Muscle layer of colon (tissue), 2 donors: ENCODE measurements around the gene CRTC1.
A peak's percentile ranks its signal among the peaks of the same experiment; 100 is the strongest.

ENCODE experiments used
- H3K27ac ChIP-seq: one replicate; pipeline ENCODE4 v1.7.0; 2013; ENCODE audit warnings: low read depth, mild to moderate bottlenecking, low read length, moderate library complexity
- H3K27me3 ChIP-seq, 2 donors: one replicate each; pipeline ENCODE4 v1.7.0; 2013; ENCODE audit warnings: low read length in 2 of 2, mild to moderate bottlenecking in 2 of 2; ENCODE audit not compliant: insufficient read depth in 2 of 2, control insufficient read depth in 1 of 2
- H3K36me3 ChIP-seq: one replicate; pipeline ENCODE4 v1.7.0; 2013; ENCODE audit warnings: mild to moderate bottlenecking, low read length; ENCODE audit not compliant: insufficient read depth
- H3K4me1 ChIP-seq: one replicate; pipeline ENCODE4 v1.7.0; 2013; ENCODE audit warnings: mild to moderate bottlenecking, low read length; ENCODE audit not compliant: insufficient read depth
- H3K4me3 ChIP-seq, 2 donors: one replicate each; pipeline ENCODE4 v1.7.0; 2013; ENCODE audit warnings: low read length in 2 of 2, low read depth in 1 of 2, mild to moderate bottlenecking in 1 of 2, moderate library complexity in 1 of 2
- H3K9ac ChIP-seq: one replicate; pipeline ENCODE4 v1.7.0; 2013; ENCODE audit warnings: low read length
- H3K9me3 ChIP-seq: one replicate; pipeline ENCODE4 v1.7.0; 2013; ENCODE audit warnings: mild to moderate bottlenecking, low read length
- donor health status: abdominal sarcoma.
- donor health status: Adenocarcinoma of cecum.

CRTC1 gene

GRCh38 chr19:18778076-18778389 lies 94.6 kb downstream of the CRTC1 start:
- H3K4me1 ChIP-seq, result no peaks in the 10 kb centered on the region
- no peak overlapping the region for H3K4me3 ChIP-seq
- no peak overlapping the region for H3K9ac ChIP-seq
- H3K27ac ChIP-seq, result no peak overlapping the region
- peaks cover 0 to 3% of the 10 kb centered on the region in 2 donors for H3K27me3 ChIP-seq
- H3K36me3 ChIP-seq, result no peaks in the 10 kb centered on the region
- H3K9me3 ChIP-seq, result no peaks in the 10 kb centered on the region

GRCh38 chr19:18778826-18779495 lies 95.5 kb downstream of the CRTC1 start:
- no peak overlapping the region for H3K4me3 ChIP-seq
- H3K27me3 ChIP-seq, result peaks cover 0 to 3% of the 10 kb centered on the region in 2 donors
- H3K27ac ChIP-seq, result no peak overlapping the region
- H3K9me3 ChIP-seq, result no peaks in the 10 kb centered on the region
- H3K4me1 ChIP-seq, result no peaks in the 10 kb centered on the region
- H3K36me3 ChIP-seq, result no peaks in the 10 kb centered on the region
- H3K9ac ChIP-seq, result no peak overlapping the region

GRCh38 chr19:18780081-18780480 lies 96.6 kb downstream of the CRTC1 start:
- Histone ChIP-seq H3K4me3 (no peak overlapping the region), H3K4me1 (no peaks in the 10 kb centered on the region), H3K36me3 (no peaks in the 10 kb centered on the region), H3K9me3 (no peaks in the 10 kb centered on the region), H3K27ac (no peak overlapping the region), H3K9ac (no peak overlapping the region), H3K27me3 (peaks cover 0 to 3% of the 10 kb centered on the region in 2 donors)

- no peaks in the 10 kb centered on the region for H3K36me3 ChIP-seq
- H3K9ac ChIP-seq, result no peak overlapping the region
- H3K27ac ChIP-seq, result no peak overlapping the region
- H3K27me3 ChIP-seq, result peaks cover 0 to 8% of the 10 kb centered on the region in 2 donors
- H3K4me1 ChIP-seq, result no peaks in the 10 kb centered on the region
- H3K4me3 ChIP-seq, result no peak overlapping the region
- H3K9me3 ChIP-seq, result no peaks in the 10 kb centered on the region
These were observed 97.2 kb downstream of the CRTC1 start for GRCh38 chr19:18780631-18781030.

- H3K36me3 ChIP-seq, result no peaks in the 10 kb centered on the region
- peaks cover 2 to 13% of the 10 kb centered on the region in 2 donors for H3K27me3 ChIP-seq
These were observed 97.6 kb downstream of the CRTC1 start for GRCh38 chr19:18781047-18781600.

DNA sequence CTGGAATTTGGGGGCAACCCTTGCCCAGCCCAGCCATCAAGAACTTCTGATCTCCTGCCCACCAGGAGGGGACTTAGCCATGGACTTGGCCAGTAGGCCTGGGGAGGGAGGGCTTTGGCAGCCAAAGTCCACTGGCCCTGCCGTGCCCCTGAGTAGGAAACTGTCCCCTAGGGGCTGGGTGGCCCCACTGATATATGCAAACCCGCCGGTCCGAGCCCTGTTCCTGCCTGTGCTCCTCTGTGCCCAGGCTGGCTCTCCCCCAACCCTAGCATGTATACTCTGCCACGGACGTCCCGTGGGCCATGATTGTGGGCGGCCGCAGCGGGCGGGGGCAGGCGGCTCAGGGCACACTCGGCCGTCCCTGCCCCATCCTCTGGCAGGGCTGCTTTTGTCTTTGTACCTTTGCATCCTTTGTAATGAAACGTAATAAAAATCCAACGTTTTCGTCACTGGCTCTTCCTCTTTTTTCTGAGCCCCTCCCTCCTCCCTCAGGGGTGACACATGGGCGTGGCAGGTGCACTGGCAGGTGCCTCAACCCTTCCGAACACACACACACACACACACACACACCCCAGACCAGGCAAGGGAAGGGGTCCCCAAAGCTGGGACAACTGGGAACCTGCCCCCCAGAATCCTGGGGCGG lies 98.5 kb downstream of the CRTC1 start:
- Histone ChIP-seq H3K4me1 (no peaks in the 10 kb centered on the region), H3K27ac (no peak overlapping the region), H3K9me3 (no peaks in the 10 kb centered on the region), H3K27me3 (peaks cover 8 to 20% of the 10 kb centered on the region in 2 donors), H3K4me3 (no peak overlapping the region), H3K36me3 (no peaks in the 10 kb centered on the region), H3K9ac (no peak overlapping the region)

More at GRCh38 chr19:18781047-18781600, 97.6 kb downstream of the CRTC1 start:
- H3K9me3 ChIP-seq, result no peaks in the 10 kb centered on the region
- H3K27ac ChIP-seq, result no peak overlapping the region
- no peak overlapping the region for H3K9ac ChIP-seq
- H3K4me3 ChIP-seq, result no peak overlapping the region
- H3K4me1 ChIP-seq, result no peaks in the 10 kb centered on the region

GRCh38 chr19:18782559-18783225 lies 99.2 kb downstream of the CRTC1 start:
- H3K9ac ChIP-seq, result no peak overlapping the region
- no peaks in the 10 kb centered on the region for H3K4me1 ChIP-seq
- H3K4me3 ChIP-seq, result no peak overlapping the region
- H3K36me3 ChIP-seq, result no peaks in the 10 kb centered on the region
- no peak overlapping the region for H3K27ac ChIP-seq
- H3K9me3 ChIP-seq, result no peaks in the 10 kb centered on the region
- peaks cover 10 to 27% of the 10 kb centered on the region in 2 donors for H3K27me3 ChIP-seq

GRCh38 chr19:18783958-18784785 lies 100.7 kb downstream of the CRTC1 start:
- peaks cover 19 to 42% of the 10 kb centered on the region in 2 donors for H3K27me3 ChIP-seq
- no peak overlapping the region for H3K4me3 ChIP-seq
- no peaks in the 10 kb centered on the region for H3K9me3 ChIP-seq
- no peaks in the 10 kb centered on the region for H3K4me1 ChIP-seq
- H3K9ac ChIP-seq, result no peak overlapping the region
- no peak overlapping the region for H3K27ac ChIP-seq
- H3K36me3 ChIP-seq, result no peaks in the 10 kb centered on the region

DNA sequence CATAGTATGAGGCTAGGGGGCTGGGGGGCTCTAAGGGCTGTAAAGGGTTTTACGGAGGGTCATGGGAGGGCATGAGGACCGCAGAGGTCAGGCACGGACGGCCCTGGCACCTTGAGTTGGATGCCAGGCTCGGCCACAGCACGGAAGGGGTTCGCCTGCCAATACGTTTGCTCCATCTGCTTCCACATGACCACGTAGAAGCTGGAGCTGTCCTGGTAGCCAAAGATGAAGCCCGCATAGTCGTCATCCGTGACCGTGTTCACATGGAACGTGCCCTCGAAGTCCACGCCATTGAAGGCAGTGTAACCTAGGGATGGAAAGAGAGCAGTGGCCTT lies 101.3 kb downstream of the CRTC1 start:
- H3K27me3 ChIP-seq, result peaks cover 25 to 47% of the 10 kb centered on the region in 2 donors
- H3K4me1 ChIP-seq, result no peaks in the 10 kb centered on the region
- H3K4me3 ChIP-seq, result no peak overlapping the region
- H3K27ac ChIP-seq, result no peak overlapping the region
- H3K9ac ChIP-seq, result no peak overlapping the region
- H3K9me3 ChIP-seq, result no peaks in the 10 kb centered on the region
- H3K36me3 ChIP-seq, result no peaks in the 10 kb centered on the region

- peaks cover 28 to 54% of the 10 kb centered on the region in 2 donors for H3K27me3 ChIP-seq
These were observed 102.0 kb downstream of the CRTC1 start for GRCh38 chr19:18785179-18786124.

More at GRCh38 chr19:18785179-18786124, 102.0 kb downstream of the CRTC1 start:
- no peaks in the 10 kb centered on the region for H3K9me3 ChIP-seq
- no peak overlapping the region for H3K9ac ChIP-seq
- no peaks in the 10 kb centered on the region for H3K36me3 ChIP-seq
- H3K27ac ChIP-seq, result no peak overlapping the region
- peak overlapping the region in 1 of 2 donors; percentile 43 for H3K4me3 ChIP-seq
- H3K4me1 ChIP-seq, result peaks cover 3% of the 10 kb centered on the region
